ENCODE measurements around the gene FILIP1L.

DNA sequence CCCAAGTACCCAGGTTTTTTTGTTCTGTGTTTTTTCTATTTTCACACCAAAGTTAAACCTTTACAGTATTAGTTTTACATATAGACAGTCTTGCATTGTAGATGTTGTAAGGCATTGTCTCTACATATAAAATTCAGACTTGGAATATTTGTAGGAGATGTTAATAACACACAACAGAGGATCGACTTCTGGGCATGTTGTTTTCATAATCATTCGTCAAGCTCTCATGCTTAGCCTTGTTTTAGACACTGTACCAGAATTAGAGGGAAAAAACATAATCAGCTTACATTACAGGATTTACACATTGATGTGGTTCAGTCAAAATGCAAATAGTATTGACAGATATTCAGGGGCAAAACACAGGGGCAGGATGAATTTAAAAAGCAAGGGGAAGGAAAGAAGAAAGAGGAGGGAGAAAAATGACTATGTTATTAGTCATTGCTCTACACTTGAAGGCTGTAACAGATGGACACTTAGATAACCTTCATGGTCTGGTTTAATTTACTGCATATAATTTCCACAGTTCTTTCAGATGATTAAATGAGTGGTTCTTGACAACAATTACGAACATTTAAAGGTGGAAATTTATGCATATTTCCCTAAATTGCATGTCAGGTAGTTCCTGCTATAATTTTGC, 289.2 kb downstream of the FILIP1L start:
- TF ChIP-seq, protein P1, sequence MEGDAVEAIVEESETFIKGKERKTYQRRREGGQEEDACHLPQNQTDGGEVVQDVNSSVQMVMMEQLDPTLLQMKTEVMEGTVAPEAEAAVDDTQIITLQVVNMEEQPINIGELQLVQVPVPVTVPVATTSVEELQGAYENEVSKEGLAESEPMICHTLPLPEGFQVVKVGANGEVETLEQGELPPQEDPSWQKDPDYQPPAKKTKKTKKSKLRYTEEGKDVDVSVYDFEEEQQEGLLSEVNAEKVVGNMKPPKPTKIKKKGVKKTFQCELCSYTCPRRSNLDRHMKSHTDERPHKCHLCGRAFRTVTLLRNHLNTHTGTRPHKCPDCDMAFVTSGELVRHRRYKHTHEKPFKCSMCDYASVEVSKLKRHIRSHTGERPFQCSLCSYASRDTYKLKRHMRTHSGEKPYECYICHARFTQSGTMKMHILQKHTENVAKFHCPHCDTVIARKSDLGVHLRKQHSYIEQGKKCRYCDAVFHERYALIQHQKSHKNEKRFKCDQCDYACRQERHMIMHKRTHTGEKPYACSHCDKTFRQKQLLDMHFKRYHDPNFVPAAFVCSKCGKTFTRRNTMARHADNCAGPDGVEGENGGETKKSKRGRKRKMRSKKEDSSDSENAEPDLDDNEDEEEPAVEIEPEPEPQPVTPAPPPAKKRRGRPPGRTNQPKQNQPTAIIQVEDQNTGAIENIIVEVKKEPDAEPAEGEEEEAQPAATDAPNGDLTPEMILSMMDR (conservative IDR thresholded peaks at IDR 0.05; ENCODE audit: low read length): no peak
- no peak for TF ChIP-seq EZH2phosphoT487 (IDR thresholded peaks at IDR 0.05; ENCODE audit: borderline replicate concordance, low read depth, low read length)
